Right renal cortex interstitium (tissue), 3 donors: ENCODE results near the gene PYY. TPM values are rescaled to one million over a fixed set of nuclear protein-coding genes. Genes with fewer than 3 reads are reported as not detected.
"Not testable (repeated sequence)": the region's sequence is repeated elsewhere in the genome, so short reads cannot be mapped to it uniquely, and the experiment has no call there.

ENCODE experiments used
- DNase-seq, 3 donors: peaks; one replicate each; pipeline ENCODE4 v3.0.0-alpha.2; 2013; ENCODE audit warnings: low read depth in 3 of 3, low spot score in 2 of 3
- polyA plus RNA-seq, 3 donors: library from polyadenylated mRNA; unstranded; fragments of 120-200 nt; gene quantifications; one replicate each; pipeline ENCODE4 v1.2.1, GENCODE V29; 2013; ENCODE audit not compliant: insufficient read length in 3 of 3

Gene PYY
- polyA plus RNA-seq, 3 donors: 0.26 to 0.28 TPM; not detected in 1

- no peak for DNase-seq
Measured at GRCh38 chr17:43950554-43950953, 3.2 kb downstream of the PYY start.

GRCh38 chr17:43949781-43950180, 4.0 kb downstream of the PYY start:
- no peak for DNase-seq

GRCh38 chr17:43946781-43947180, 7.0 kb downstream of the PYY start:
- no peak for DNase-seq

- DNase-seq: no peak
Measured at GRCh38 chr17:43945074-43945829, 8.5 kb downstream of the PYY start.

- DNase-seq: no peak
Measured at GRCh38 chr17:43942051-43942685, 11.6 kb downstream of the PYY start, which contains the start of gene PPY. PPY (minus strand) TSS chr17:43942476; CDS start chr17:43941654, 822 bp downstream.

- DNase-seq: no peak
Measured at GRCh38 chr17:43940630-43941029, 13.1 kb downstream of the PYY start.

GRCh38 chr17:43939886-43940285, 13.9 kb downstream of the PYY start:
- DNase-seq: no peak

GRCh38 chr17:43939452-43939851, 14.3 kb downstream of the PYY start:
- not testable (repeated sequence) for DNase-seq

GRCh38 chr17:43938838-43939182, 14.9 kb downstream of the PYY start:
- DNase-seq: no peak

GRCh38 chr17:43936434-43936833, 17.3 kb downstream of the PYY start:
- no peak for DNase-seq

GRCh38 chr17:43935926-43936261, 17.8 kb downstream of the PYY start:
- no peak for DNase-seq

GRCh38 chr17:43935204-43935925, 18.4 kb downstream of the PYY start:
- DNase-seq: no peak

GRCh38 chr17:43932923-43933322, 20.8 kb downstream of the PYY start:
- no peak for DNase-seq

GRCh38 chr17:43932357-43932756, 21.4 kb downstream of the PYY start:
- DNase-seq: no peak

GRCh38 chr17:43931062-43931571, 22.6 kb downstream of the PYY start:
- no peak for DNase-seq

- DNase-seq: no peak
Measured at GRCh38 chr17:43928609-43929008, 25.1 kb downstream of the PYY start.

- DNase-seq: not testable (repeated sequence)
Measured at GRCh38 chr17:43927929-43928328, 25.8 kb downstream of the PYY start.

- no peak for DNase-seq
Measured at GRCh38 chr17:43927060-43927864, 26.5 kb downstream of the PYY start.

- no peak for DNase-seq
Measured at GRCh38 chr17:43924558-43924957, 29.2 kb downstream of the PYY start.

GRCh38 chr17:43920500-43921095, 33.1 kb downstream of the PYY start:
- DNase-seq: no peak
